A549 treated with AZD9567 at 1 μM for 4 hours (cell line): ENCODE measurements around the gene GCAT. TPM values are rescaled to one million over a fixed set of nuclear protein-coding genes. Genes with fewer than 3 reads are reported as not detected.

Experiments used
- total RNA-seq: library from RNA; stranded (reverse); fragments of 200-300 nt; extraction: Qiagen RNA extraction; gene quantifications from 5 replicates; pipeline ENCODE4 v1.2.3, GENCODE V29; 2022; ENCODE audit not compliant: insufficient read depth

The GCAT gene
- total RNA-seq, result 1.9 to 4.7 TPM (median 3.4 TPM) in 5 replicates

GRCh38 chr22:37807410-37808293, at the start of gene GCAT:
TSS of gene GCAT (plus strand) at chr22:37807934. CDS start at chr22:37807968, 34 bp downstream.

GRCh38 chr22:37823134-37823985, 15.6 kb downstream of the GCAT start, which contains the start of gene GALR3:
TSS of gene GALR3 (plus strand) at chr22:37823382. CDS start at chr22:37823407, 25 bp downstream.

DNA sequence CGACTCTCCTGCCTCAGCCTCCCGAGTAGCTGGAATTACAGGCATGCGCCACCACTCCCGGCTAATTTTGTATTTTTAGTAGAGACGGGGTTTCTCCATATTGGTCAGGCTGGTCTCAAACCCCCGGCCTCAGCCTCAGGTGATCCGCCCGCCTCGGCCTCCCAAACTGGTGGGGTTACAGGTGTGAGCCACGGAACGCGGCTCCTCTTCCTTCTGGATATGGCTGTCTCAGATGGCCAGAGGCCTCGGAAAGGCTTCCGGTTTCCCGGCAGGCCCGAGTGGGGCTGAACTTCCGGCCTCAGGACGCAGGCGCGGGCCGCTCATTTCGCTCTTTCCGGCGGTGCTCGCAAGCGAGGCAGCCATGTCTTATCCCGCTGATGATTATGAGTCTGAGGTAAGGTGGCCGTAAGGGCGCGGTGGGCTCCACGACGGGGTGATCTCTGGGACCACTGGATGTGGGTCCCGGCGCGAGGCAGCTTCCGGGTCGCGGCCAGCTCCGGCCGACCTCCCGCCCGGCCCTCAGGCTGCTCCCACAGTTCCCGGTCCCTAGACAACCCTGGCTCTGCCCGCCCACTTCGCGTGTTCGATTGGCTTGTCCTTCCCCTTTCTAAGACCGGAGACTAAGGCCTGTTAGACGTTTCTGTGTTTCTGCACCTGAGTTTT, 41.5 kb downstream of the GCAT start, which contains the start of gene EIF3L:
Gene EIF3L, plus strand, starts transcription at position 331 of the 663 bp plus-strand sequence. Its CDS starts 31 bp downstream, at position 362.

Other genes starting within 250 kb of the GCAT start
- gene CDC42EP1, start 247.5 kb upstream of the GCAT start, total RNA-seq, result 23.8 to 31.6 TPM (median 29.4 TPM) in 5 replicates
- 0.16 to 7.6 TPM (median 0.24 TPM) in 3 of 5 replicates, not detected in the others for gene LGALS2, start 227.8 kb upstream of the GCAT start, total RNA-seq
- gene GGA1, start 199.1 kb upstream of the GCAT start, total RNA-seq, result 12.4 to 23.6 TPM (median 22.5 TPM) in 5 replicates
- 0.99 to 2.4 TPM (median 1.7 TPM) in 4 of 5 replicates, not detected in the other for gene SH3BP1, start 168.3 kb upstream of the GCAT start, total RNA-seq
- gene PDXP, start 149.2 kb upstream of the GCAT start, total RNA-seq, result 18.0 to 23.4 TPM (median 19.4 TPM) in 5 replicates
- 1,142 to 1,386 TPM (median 1,326 TPM) in 5 replicates for gene LGALS1, start 132.3 kb upstream of the GCAT start, total RNA-seq
- 23.6 to 28.0 TPM (median 25.5 TPM) in 5 replicates for gene NOL12, start 121.6 kb upstream of the GCAT start, total RNA-seq
- gene TRIOBP, start 110.9 kb upstream of the GCAT start, total RNA-seq, result 23.6 to 36.5 TPM (median 31.7 TPM) in 5 replicates
- gene GALR3, start 15.4 kb downstream of the GCAT start, total RNA-seq, result not detected in 5 replicates
- gene ANKRD54, start 36.4 kb downstream of the GCAT start, total RNA-seq, result 21.1 to 24.9 TPM (median 23.3 TPM) in 5 replicates
- gene EIF3L, start 41.5 kb downstream of the GCAT start, total RNA-seq, result 259 to 328 TPM (median 285 TPM) in 5 replicates
- 15.2 to 18.2 TPM (median 17.6 TPM) in 5 replicates for gene MICALL1, start 98.4 kb downstream of the GCAT start, total RNA-seq
- gene C22orf23, start 145.7 kb downstream of the GCAT start, total RNA-seq, result 0.22 to 0.37 TPM (median 0.28 TPM) in 4 of 5 replicates, not detected in the other
- gene POLR2F, start 145.8 kb downstream of the GCAT start, total RNA-seq, result 88.8 to 143 TPM (median 140 TPM) in 5 replicates
- not detected in 5 replicates for gene SOX10, start 176.6 kb downstream of the GCAT start, total RNA-seq
- gene PICK1, start 249.5 kb downstream of the GCAT start, total RNA-seq, result 10.1 to 14.1 TPM (median 11.3 TPM) in 5 replicates